ENCODE measurements around the gene TMEM121.

TMEM121 gene

GRCh38 chr14:105498430-105499255 lies 27.7 kb upstream of the TMEM121 start:
- DNase-seq (ENCODE audit: low spot score): no peak

- DNase-seq (ENCODE audit: low spot score): no peak
Measured at GRCh38 chr14:105499256-105500035, 26.9 kb upstream of the TMEM121 start.

- no peak for DNase-seq (ENCODE audit: low spot score)
Measured at GRCh38 chr14:105500036-105500725, 26.2 kb upstream of the TMEM121 start.

- DNase-seq (ENCODE audit: low spot score): no peak
Measured at GRCh38 chr14:105500726-105501101, 25.7 kb upstream of the TMEM121 start.

GRCh38 chr14:105501504-105502291 lies 24.7 kb upstream of the TMEM121 start:
- DNase-seq (ENCODE audit: low spot score): no peak

GRCh38 chr14:105502446-105503295 lies 23.7 kb upstream of the TMEM121 start:
- no peak for DNase-seq (ENCODE audit: low spot score)

GRCh38 chr14:105503296-105503640 lies 23.1 kb upstream of the TMEM121 start:
- no peak for DNase-seq (ENCODE audit: low spot score)

- no peak for DNase-seq (ENCODE audit: low spot score)
Measured at GRCh38 chr14:105503935-105504692, 22.3 kb upstream of the TMEM121 start.

- DNase-seq (ENCODE audit: low spot score): no peak
Measured at GRCh38 chr14:105505101-105505500, 21.3 kb upstream of the TMEM121 start.

- DNase-seq (ENCODE audit: low spot score): no peak
Measured at GRCh38 chr14:105507247-105507646, 19.1 kb upstream of the TMEM121 start.

GRCh38 chr14:105508069-105508468 lies 18.3 kb upstream of the TMEM121 start:
- DNase-seq (ENCODE audit: low spot score): no peak

GRCh38 chr14:105508601-105509000 lies 17.8 kb upstream of the TMEM121 start:
- no peak for DNase-seq (ENCODE audit: low spot score)

- DNase-seq (ENCODE audit: low spot score): no peak
Measured at GRCh38 chr14:105517096-105517495, 9.3 kb upstream of the TMEM121 start.

- DNase-seq (ENCODE audit: low spot score): no peak
Measured at GRCh38 chr14:105519946-105520698, 6.3 kb upstream of the TMEM121 start.

GRCh38 chr14:105525326-105525725 lies 1.1 kb upstream of the TMEM121 start:
- DNase-seq (ENCODE audit: low spot score): no peak

- DNase-seq (ENCODE audit: low spot score): no peak
Measured at GRCh38 chr14:105526776-105527380, 495 bp downstream of the TMEM121 start.

GRCh38 chr14:105527381-105527825 lies 1.0 kb downstream of the TMEM121 start:
- DNase-seq (ENCODE audit: low spot score): no peak

GRCh38 chr14:105527826-105528585 lies 1.6 kb downstream of the TMEM121 start:
- peak; percentile 94 for DNase-seq (ENCODE audit: low spot score)

Measured in AG08395 (cell line).